ENCODE data around the gene SLFN13.
"Not testable (repeated sequence)": the region's sequence is repeated elsewhere in the genome, so short reads cannot be mapped to it uniquely, and the experiment has no call there.

SLFN13 gene, protein sequence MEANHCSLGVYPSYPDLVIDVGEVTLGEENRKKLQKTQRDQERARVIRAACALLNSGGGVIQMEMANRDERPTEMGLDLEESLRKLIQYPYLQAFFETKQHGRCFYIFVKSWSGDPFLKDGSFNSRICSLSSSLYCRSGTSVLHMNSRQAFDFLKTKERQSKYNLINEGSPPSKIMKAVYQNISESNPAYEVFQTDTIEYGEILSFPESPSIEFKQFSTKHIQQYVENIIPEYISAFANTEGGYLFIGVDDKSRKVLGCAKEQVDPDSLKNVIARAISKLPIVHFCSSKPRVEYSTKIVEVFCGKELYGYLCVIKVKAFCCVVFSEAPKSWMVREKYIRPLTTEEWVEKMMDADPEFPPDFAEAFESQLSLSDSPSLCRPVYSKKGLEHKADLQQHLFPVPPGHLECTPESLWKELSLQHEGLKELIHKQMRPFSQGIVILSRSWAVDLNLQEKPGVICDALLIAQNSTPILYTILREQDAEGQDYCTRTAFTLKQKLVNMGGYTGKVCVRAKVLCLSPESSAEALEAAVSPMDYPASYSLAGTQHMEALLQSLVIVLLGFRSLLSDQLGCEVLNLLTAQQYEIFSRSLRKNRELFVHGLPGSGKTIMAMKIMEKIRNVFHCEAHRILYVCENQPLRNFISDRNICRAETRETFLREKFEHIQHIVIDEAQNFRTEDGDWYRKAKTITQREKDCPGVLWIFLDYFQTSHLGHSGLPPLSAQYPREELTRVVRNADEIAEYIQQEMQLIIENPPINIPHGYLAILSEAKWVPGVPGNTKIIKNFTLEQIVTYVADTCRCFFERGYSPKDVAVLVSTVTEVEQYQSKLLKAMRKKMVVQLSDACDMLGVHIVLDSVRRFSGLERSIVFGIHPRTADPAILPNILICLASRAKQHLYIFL

DNA sequence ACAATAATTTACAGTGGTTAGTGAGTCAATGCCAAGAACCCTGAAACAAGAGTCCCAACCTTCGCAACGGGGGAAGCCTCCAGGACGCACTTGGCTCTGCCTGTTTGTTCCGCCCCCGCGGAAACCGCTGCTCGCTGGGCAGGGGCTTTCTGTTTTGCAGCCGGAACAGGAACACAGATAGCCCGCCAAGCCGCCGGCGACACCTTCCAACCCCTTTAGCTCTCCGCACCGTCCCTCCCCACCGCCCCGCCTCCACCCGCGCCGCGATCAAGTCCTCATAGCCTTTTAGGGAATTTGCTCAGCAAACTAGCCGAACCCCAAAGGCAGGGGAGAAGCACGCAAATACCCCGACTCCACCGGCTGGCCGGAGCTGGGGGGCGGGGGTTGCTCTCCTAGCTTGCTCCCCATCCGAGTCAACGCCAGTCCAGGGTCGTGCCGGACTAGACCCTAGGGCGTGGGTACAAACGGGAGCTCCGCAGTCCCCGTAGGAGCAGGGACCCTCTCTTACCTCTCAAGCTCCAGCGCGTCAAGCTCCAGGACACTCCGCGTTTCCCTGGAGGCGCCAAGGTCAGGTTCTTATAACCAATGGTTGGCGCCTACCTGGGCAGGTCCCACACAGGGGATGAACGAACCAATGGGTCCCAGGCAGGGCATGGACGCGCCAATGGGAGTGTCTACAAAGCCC is at the start of gene SLFN13:
Gene SLFN13, minus strand, starts transcription at position 553 of the 685 bp plus-strand sequence. CDS start 3,086 bp downstream, outside the sequence.
- DNase-seq = peak; percentile 89

DNA sequence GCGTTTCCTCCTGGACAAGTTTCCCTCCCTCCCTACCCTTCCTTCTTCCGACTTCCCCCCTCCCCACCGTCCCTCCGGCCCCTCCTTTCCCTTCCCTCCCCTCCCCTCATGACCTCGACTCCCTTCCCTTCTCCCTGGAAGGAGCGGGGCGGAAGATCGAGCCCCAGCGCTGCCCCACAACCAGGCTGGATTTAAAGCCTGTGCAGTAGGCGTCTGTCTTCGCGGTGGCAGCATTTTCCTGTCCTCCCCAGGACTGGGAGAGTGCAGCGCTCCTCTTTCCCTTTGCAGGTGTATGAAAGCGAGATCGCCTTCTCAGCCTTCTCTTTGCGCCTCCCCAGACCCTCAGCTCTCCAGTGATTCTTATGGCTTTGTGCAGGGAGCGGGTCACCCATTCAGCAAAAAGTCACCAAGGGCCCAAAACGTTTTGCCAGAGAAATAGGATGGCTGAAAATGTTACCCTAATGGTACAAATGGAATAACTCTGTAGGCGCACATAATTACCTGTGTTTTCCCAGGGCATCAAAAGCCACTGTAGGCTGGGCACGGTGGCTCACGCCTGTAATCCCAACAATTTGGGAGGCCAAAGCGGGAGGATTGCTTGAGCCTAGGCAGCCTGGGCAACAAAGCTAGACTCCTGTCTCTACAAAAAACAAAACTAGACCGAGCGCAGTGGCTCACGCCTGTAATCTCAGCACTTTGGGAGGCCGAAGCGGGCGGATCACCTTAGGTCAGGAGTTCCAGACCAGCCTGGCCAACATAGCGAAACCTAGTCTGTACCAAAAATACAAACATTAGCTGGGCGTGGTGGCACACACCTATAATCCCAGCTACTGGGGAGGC is 48.1 kb upstream of the SLFN13 start:
- DNase-seq = no peak

DNA sequence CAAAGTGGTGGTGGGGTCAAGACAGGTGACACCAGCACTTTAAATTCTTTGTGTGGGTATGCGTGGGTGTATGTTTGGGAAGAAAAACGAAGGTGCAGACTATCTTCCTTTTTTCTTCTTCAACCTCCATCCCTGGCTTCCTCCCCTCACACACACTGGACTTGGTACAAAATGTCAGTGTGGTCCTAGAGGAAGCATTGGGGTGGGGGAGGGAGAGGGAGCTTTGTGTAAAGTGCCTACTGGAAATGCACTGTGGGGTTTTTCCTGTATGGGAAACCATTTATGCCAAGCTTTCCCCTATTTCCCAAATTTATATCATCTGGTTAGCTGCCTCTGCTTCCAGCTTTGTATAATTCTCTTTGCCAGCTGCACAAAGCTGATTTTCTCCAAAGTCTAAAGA is 44.5 kb upstream of the SLFN13 start:
- DNase-seq = no peak

- DNase-seq = no peak
Observed at GRCh38 chr17:35491417-35491816, 42.9 kb upstream of the SLFN13 start.

GRCh38 chr17:35489944-35490343 is 41.4 kb upstream of the SLFN13 start:
- DNase-seq = no peak

DNA sequence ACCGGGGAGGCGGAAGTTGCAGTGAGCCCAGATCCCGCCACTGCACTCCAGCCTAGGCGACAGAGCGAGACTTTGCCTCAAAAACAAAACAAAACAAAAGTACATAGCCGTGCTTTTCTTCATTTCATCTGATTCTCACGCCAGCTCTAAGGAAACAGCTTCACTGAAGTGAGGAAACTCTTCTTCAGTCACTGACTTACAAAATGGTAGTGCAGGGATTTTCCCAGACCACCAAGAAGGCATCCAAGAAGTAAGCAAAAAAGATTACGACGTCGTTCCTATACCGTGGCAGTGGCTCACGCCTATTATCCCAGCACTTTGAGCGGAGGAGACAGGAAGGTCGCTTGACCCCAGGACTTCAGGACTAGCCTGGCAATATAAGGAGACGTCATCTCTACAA is 40.4 kb upstream of the SLFN13 start:
- no peak for DNase-seq

- DNase-seq = no peak
Observed at GRCh38 chr17:35486920-35487732, 38.6 kb upstream of the SLFN13 start.

GRCh38 chr17:35479271-35479670 is 30.7 kb upstream of the SLFN13 start:
- DNase-seq = no peak

DNA sequence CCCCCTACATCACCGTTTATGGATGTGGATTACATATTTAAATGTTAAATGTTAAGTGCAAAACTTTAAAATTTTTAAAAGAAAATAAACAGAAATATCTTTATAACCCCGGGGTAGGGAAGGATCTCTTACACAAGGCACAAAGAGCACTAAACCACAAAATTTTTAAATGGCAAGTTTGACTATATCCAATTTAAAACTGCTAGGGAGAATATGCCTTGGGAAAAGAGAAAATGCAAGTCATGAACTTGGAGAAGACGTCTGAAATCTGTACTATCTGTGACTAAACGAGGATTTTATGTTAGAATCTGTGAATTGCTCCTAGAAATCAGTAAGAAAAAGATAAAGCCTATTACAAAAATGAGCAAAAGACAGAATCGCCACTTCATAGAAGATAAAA is 28.7 kb upstream of the SLFN13 start:
- no peak for DNase-seq

DNA sequence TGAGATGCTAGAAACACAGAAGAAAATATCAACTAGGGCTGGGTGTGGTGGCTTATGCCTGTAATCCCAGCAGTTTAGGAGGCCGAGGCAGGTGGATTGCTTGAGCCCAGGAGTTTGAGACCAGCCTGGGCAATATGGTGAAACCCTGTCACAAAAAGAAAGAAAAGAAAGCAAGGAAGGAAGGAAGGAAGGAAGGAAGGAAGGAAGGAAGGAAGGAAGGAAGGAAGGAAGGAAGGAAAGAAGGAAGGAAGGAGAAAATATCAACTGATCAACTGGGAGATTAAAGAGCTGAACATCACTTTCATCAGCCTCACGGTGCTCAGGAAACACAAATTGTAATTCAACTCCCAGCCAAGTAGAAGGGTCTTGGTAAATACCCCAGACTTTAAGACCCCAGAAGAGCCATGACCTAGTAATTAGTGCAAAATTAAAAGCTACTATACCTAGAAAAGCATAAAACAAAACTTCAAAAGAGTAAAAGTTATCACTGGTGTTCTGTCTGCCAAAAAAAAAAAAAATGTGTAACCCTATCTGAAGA is 27.8 kb upstream of the SLFN13 start:
- DNase-seq = no peak

DNA sequence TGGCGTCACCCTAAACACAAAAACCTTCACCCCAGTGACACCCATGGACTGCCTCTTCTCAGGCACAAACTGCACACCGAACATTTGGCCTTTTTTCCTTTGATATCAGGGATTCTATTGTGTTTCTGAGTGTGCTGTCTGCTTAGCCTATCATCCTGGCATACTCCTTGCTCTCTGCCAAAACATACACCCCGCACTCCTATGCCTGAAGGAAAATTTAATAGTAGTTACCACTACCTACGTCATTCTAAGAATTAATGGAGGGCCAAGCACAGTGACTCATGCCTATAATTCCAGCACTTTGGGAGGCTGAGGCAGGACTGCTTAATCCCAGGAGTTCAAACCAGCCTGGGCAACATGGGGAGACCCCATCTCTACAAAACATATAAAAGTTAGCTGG is 19.9 kb upstream of the SLFN13 start:
- no peak for DNase-seq

- DNase-seq = no peak
Observed at GRCh38 chr17:35467824-35468223, 19.3 kb upstream of the SLFN13 start.

- peak; percentile 69 for DNase-seq
Observed at GRCh38 chr17:35460354-35460851, 11.8 kb upstream of the SLFN13 start.

DNA sequence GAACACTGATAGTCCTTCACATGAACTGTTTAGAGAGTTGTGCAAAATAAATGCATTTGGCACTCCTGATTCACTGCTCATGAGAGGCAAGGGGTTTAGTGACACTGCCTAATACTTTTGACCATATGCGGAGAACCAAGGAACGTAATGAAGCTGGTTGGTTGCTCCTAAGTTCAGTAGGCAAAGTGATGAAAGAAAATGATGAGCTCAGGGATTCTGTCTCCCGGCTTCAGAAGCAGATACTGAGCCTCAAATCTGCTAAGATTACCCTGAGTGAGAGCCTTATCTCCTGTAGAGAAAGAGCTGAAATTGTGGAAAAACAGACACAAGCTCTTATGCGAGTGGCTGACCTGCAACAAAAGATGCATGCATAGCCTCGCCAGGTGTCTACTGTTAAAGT is 5.5 kb upstream of the SLFN13 start:
- not testable (repeated sequence) for DNase-seq

- DNase-seq = no peak
Observed at GRCh38 chr17:35453171-35453570, 4.6 kb upstream of the SLFN13 start.

DNA sequence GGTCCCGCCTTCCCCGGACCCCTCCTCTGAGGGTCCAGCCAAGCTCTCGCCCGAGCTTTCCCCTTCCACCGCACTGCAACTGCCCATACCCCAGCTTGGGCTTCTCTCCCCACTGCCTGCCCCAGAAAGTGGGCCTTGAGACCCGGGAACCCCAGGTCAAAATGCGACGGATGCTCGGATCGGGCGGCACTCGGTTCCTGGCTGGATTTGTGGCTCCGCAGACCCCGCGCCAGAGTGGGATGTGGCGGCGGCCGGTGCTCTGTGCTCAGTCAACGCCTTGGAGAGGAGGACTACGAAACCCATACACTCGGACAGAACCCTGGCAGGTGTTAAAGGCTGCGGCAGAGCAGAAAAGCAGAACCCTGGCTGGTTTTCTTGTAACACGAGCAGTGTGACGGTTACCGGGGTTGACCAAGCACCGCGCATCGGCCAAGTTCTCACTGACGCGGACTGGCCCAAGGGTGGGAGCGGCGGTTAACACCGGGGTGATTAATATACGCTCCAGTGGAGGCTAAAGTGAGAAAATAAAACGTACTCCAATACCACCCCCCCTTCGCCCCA is 885 bp upstream of the SLFN13 start:
- peak; percentile 35 for DNase-seq

- DNase-seq = no peak
Observed at GRCh38 chr17:35448899-35449227, 297 bp upstream of the SLFN13 start.

DNA sequence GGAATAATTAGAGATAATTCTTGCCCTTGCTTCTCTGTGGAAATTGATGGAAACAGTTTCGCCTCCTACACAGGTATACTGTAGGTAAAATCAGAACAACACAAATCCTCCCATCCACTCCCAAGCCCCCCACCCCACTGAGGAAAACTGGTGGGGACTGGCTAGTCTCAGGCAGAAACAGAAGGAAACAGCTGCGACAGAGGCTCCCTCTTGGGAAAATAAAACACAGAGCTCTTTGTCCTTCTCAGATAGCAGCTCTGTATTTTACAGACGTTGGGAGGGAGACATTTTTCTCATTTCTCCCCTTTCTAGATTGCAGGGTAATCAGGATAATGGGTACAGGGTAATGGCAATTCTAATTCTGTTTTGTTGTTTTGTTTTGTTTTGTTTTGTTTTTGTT is 1.1 kb downstream of the SLFN13 start:
- DNase-seq = no peak

DNA sequence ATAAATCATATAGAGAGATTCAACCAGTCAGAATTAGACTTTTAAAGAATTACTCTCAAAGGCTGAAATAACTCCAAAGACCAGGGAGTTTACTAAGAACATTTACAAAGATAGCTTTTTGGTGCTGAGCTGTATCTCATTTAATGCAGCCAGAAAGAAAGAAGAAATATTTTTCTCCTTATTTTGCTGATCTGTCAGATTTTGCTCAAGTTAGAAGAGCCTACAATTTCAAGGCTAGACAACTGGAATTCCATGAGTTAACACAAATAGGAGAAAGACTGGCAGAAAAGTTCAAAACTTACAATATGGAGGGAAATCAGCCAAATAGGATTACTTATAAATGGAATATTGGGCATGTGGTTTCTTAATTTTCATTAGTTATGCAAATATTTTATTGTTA is 10.1 kb downstream of the SLFN13 start:
- no peak for DNase-seq

- no peak for DNase-seq
Observed at GRCh38 chr17:35433075-35433894, 15.3 kb downstream of the SLFN13 start.

Data from DMS79 (cell line).